Erythroblast (primary cell): Measurements from ENCODE around the gene CSNK2A1.

Source experiments
- DNase-seq, 2 experiments: peaks; one replicate each; lab custom pipeline; 2025; lab: John Stamatoyannopoulos, UW
- GATA1 ChIP-seq: IDR thresholded peaks from 2 replicates; pipeline ENCODE4 v1.6.1; 2011; ENCODE audit warnings: low read depth, mild to moderate bottlenecking, control low read depth, low read length, moderate library complexity
- POLR2A ChIP-seq: IDR thresholded peaks from 2 replicates; pipeline ENCODE4 v1.6.1; 2011; ENCODE audit warnings: mild to moderate bottlenecking, low read length

CSNK2A1 gene

DNA sequence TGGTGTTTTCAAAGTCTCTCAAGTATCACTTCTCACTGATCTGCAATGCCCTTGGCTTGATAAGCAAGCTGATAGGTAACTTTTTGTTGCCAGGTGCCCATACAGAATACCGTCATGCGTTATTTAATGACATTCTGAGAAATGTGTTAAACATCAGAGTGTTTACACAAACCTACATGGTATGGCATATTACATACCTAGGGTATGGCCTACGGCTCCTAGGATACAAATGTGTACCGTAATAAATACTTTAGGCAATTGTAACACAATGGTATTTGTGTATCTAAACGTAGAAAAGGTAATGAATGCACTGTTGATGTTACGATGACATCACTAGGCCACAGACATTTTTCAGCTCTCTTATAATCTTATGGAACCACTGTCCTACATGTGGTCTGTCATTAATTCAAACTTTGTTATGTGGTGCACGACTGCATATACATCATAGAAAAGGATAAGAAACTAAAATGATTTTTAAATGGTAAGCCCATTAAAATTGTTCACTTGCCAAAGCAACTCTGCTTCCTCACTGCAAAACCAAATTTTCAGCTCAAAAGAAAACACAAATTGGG is 35.7 kb downstream of the CSNK2A1 start:
- no peak for TF ChIP-seq POLR2A
- no peak for TF ChIP-seq GATA1
- DNase-seq, result no peak

DNA sequence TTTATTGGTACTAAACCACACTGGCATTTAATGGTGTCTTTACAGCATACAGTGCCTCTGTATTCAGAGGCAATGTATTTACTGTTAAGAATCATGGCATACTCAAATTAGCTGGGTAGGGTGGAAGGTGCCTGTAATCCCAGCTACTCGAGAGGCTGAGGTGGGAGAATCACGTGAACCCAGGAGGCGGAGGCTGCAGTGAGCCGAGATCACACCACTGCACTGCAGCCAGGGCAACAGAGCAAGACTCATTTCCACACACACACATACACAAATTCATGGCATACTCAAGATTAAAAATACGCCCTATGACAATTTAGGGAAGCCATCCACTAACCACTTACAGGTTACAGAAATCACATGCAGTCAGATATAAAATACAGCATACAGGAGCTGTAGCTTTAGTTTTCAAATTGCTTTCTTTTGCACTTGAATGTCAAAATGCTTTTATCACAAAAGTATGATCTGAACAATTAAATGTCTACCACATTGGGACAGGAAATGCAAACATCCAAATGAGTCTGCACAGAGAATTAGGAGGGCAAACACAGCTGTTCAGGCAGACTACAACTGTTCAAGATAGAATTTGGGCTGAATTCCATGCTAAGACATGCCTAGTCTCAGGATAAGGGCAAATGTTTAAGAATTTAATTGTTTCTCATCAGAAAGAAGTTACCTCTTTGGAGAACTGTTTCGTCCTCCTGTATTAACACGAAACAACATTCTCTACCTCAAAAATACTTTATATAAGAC is 36.4 kb downstream of the CSNK2A1 start:
- TF ChIP-seq GATA1 (no peak), POLR2A (no peak)
- no peak for DNase-seq

DNA sequence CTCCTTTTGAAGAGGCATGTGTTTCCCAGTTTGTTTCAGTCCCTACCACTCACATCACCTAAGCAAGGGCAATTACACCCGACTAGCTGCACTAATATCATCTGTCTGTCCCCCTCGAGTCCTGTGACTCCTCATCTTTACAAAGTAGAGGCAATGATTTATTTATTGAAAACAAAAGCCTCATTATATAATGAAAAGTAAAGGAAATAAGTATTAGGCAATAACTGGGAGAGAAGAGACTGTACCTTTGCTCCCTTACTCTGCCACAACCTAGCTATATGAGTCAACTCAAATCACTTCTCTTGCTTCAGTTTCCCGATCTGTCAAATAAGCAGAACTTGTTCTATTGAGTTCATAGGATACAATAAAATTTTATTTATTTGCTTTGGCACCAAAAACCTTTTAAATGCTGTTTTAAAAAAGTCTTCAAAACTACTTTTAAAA is 38.9 kb downstream of the CSNK2A1 start:
- no peak for TF ChIP-seq POLR2A
- TF ChIP-seq GATA1, result no peak
- no peak for DNase-seq

DNA sequence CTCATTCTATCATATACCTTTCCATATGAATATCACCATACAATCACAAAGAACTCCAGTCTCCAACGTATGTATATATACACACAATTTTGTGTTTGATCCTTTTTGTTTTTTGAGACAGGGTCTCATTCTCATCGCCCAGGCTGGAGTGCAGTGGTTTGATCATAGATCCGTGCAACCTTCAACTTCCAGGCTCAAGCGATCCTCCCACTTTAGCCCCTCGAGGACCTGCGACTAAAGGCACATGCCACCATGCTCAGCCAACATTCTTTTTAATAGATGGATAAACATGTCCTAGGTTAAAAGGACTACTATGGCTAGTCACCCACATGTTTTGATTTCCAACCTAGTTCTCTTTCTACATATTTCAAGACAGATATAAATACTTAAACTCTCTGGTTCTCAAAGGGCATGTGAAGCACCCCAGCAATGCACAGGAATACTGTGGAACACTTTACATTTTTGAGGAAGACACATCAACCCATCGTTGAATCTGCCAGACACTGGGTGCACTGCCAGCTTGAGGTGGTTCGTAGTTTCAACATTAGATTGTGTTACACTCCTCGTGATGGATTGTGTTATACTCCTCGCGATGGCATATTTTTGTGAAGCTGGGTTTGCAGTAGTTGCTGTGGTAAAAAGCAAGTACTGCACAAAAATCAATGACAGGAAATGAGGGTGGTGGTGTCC is 40.4 kb downstream of the CSNK2A1 start:
- no peak for TF ChIP-seq GATA1
- DNase-seq, result no peak

DNA sequence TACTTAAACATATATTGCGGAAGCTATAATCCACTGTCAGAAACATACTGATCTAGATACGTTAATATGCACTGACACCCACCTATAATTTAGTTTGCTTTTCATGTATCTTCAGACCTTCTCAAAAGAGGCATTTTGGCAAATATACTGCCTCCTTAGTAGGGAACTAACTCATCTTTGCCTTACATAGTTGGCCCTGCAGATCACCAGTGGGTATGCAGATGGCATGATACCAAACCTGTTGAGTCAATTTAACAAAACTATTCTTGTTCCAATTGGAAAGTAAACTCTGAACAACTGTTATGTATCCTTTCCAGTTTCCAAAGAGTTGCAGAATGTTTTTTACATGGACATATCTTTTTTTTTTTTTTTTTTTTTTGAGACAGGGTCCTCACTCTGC is 45.6 kb downstream of the CSNK2A1 start:
- no peak for DNase-seq
- no peak for TF ChIP-seq POLR2A
- no peak for TF ChIP-seq GATA1

DNA sequence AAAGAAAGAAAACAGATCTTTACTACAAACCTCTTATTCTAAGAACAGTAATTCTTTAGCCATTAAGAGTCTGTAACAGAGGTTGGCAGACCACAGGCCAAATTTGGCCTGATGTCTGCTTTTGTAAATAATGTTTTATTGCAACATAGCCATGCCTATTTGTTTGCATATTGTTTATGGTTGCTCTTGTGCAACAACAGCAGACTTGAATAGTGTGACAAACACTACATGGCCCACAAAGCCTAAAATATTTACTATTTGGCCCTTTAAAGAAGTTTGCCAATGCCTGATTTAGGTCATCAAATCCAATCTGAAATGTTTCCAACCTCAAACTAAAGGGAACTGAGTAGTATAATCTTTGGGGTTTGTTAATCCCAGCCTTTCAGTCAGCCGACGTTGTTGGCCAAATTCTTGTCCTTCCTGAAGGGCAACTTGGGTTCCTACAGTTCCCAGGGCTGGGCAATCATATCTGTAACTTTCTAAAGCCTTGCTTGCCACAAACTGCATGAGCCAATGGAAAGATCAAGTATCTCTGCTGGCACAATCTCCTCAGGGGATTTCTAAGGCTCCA is 47.4 kb downstream of the CSNK2A1 start:
- DNase-seq, result no peak
- no peak for TF ChIP-seq GATA1
- no peak for TF ChIP-seq POLR2A

DNA sequence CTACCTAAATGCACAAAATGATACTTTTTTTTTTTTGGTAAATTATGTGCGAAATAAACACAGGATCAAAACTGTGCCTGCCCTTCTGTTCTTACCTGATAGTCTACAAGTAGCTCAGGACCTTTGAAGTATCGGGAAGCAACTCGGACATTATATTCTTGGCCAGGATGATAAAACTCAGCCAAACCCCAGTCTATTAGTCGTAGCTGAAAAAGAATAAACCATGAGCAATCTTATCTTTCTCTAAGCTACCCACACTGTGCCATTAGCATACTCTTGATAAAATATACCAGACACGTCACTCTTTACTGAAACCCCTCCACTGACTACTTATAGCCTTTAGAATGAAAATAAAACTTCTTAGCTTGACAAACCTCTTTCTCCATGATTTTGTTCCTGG is 51.4 kb downstream of the CSNK2A1 start:
- DNase-seq, result peak; percentile 63 to 86
- no peak for TF ChIP-seq GATA1
- TF ChIP-seq POLR2A, result no peak

DNA sequence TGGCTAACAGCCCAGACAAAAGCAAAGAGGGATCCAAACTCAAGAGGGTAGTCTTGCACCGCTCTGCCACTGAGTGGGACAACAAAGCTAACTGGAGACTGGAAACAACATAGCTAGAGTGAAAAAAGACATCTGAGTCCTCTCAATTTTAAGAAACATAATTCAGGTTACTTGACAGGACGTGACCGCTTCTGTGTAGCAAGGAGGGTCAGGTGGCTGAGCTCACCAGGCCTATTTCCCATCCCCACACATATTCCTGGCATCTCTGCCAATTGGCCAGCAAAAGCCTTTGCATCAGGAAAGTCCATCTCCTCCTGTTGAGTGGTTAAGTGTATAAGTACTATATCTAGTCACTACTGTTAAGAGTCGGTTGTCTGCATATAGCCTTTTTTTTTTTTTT is 55.9 kb downstream of the CSNK2A1 start:
- DNase-seq, result no peak
- TF ChIP-seq POLR2A, result no peak
- no peak for TF ChIP-seq GATA1

DNA sequence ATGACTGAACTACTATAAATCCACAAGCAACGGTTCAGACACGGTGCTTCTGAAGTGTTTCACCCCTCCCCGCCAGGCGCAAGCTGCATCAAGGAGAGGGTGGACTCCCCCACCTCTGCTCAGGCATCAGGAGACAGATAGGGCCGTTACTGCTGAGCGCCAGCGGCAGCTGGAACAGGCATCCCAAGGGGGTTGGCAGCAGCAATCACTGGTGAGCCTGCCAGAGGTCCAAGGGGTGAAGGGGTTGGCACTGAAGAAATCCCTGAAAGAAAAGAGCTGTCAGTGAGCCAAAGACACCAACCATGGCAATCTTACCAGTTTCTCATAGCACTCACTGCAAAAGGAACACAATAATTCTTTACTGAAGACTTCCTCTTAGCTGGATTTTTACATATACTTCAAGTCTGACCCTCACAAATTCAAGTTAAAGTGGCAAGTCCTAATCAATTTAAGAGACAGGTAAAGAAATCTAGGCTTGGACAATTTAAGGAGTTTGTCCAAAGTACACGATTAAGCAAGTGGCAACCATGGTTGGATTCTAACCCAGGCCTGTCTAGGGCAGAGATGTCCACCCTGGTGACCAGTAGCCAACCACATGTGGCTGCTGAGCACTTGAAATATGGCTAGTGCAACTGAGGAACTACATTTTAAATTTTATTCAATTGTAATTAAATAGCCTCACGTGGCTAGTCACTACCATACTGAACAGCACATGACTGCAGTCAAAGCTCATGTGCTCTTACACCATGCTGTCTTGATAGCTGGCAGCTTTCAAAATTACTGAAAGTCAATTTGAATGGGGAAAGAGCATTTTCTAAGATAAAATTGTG is 59.6 kb downstream of the CSNK2A1 start:
- no peak for DNase-seq
- TF ChIP-seq GATA1 (no peak), POLR2A (no peak)

DNA sequence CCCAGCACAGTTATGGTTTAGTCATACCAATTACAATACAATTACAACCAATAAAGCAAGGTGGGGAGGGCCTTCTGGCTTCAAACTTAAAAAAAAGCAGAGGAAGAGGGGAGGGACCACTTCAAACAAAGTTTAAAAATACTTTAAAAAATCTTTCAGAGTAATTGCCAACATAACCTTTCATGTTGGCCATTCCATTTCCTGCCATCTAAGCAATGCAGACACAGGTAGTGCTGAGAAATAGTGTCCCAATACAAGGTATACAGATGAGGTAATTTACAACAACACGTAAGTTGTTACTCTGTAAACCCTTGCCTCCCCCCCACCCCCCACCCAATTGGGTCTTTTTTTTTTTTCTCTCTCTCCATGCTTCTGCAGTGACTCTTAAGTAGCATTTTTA is 62.4 kb downstream of the CSNK2A1 start:
- DNase-seq, result no peak
- TF ChIP-seq POLR2A, result no peak

DNA sequence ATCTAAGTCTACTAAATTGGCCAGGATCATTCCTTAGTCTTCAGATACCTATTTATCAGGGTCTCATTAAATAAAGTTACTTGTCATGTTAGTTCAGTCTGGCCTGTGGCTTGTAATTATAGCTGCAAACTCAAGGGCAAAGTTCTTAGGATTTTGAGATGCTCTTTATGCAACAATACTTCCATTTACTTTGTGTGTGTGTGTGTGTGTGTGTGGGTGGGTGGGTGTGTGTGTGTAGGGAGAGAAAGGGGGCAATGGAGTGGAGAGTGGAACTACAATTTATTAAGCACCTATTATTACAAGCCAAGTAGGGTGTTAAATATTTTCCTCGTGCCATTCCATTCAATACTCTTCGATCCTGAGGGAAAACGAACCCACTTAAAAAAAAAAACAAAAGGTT is 63.5 kb downstream of the CSNK2A1 start:
- TF ChIP-seq GATA1, result no peak
- TF ChIP-seq POLR2A, result no peak
- no peak for DNase-seq

DNA sequence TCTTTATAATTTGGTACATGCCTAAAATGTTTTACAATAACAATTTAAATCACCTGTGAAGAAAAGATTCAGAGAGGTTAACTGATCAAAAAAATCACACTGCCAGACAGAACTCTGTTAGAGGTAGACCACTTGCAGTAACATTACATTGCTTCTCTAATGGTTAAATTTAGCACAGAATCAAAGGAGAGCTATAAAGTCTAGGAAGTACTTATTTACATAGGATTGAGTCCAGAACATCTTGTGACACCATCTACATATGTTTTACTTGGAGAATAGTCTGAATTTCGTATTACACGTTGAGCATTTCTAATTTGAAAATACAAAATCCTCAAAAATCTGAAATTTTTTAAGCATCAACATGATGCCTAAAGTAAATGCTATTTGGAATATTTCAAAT is 64.1 kb downstream of the CSNK2A1 start:
- TF ChIP-seq GATA1 (no peak), POLR2A (no peak)
- DNase-seq, result no peak

DNA sequence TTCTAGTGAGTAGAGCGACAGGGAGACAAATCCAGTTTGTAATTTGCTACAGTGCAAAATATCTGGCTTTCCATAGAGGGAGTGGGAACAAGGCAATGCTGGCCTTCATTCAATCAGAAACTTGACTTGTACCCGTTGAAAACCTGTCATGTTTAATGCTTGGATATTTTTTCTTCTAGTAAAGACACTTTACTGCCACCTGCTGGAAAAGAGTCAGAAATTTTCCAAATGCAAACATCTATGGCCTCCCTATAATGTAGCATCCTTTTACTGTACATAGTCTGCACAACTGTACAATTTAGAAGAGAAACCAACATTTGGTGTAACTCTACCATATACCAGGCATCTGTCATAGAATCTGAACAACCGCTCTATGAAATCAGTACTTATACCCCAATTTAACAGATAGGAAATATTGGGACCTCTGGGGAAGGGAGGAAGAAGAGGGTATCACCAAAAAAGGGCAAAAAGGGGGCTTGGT is 64.6 kb downstream of the CSNK2A1 start:
- peak; percentile 76 to 87 for DNase-seq

More for the DNA sequence above, 64.6 kb downstream of the CSNK2A1 start:
- TF ChIP-seq POLR2A (no peak), GATA1 (no peak)
